ENCODE measurements around the gene FOXP1.

The FOXP1 gene

DNA sequence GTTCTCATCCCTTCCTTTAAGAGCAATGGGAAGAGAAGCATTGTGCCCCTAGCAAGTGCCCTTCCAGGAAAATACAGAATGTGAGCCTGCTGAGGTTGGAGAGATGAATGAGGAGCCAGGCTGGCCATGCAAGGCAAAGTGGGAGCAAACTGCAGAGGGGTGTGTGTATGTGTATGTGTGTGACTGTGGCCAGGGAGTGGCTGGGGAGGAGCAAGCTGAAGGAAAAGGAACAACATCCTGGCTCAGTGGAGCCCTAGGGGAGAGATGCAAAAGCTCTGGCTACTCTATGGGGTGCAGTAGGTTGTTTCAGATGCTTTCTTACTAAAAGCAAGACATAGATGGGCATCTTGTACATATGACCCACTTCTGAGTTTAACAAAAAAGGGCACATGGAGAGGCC, 20.6 kb downstream of the FOXP1 start:
- no peak for DNase-seq

DNA sequence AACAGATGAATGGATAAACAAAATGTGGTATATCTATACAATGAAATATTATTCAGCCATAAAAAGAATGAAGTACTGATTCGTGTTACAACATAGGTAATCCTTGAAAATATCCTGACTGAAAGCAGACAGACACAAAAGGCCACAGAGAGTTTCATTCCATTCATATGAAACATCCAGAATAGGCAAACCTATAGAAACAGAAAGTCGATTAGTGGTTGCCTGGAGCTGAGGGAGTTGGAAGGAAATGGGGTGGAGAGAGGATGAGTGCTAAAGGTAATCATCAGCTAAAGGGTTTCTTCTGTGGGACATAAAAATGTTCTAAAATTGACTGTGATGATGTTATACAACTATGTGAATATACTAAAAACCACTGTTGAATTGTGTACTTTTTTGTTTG, 22.9 kb downstream of the FOXP1 start:
- no peak for DNase-seq

DNA sequence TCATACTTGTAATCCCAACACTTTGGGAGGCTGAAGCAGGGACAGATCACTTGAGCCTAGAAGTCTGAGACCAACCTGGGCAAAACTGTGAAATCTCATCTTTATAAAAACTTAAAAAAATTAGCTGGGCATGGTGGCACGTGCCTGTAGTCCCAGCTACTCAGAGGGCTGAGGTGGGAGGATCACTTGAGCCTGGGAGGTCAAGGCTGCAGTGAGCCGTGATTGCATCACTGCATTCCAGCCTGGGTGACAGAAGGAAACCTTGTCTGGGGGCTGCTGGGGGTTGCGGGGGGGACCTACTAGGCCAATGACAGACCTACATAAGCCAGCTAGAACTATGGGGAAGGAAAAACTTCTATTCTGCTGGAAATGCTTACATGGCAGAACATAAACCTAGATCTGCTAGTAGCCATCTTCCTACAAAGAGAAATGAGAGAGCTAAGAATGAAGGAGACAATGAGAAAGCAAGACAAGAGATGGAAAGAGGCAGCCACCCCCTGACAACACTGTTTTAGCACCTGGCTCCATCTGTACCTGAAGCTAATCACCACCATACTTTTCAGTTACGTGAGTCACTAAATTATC, 23.9 kb downstream of the FOXP1 start:
- DNase-seq, result no peak

DNA sequence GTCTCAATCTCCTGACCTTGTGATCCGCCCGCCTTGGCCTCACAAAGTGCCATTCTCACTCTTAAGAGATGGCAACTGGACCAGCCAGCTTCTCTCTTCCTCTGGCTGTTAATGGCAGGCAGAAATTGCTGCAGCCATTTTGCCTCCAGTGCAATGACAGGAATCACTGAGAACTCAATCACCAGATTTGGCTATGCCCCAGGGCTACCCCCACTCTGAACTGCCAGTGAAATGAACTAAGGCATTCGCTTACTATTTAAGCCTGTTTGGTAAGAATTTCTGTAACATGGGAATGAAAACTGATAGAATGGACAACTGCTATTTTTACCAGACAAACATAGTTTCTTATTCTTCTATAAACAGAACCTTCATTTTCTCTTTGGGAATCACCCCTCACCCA, 24.5 kb downstream of the FOXP1 start:
- DNase-seq, result no peak

DNA sequence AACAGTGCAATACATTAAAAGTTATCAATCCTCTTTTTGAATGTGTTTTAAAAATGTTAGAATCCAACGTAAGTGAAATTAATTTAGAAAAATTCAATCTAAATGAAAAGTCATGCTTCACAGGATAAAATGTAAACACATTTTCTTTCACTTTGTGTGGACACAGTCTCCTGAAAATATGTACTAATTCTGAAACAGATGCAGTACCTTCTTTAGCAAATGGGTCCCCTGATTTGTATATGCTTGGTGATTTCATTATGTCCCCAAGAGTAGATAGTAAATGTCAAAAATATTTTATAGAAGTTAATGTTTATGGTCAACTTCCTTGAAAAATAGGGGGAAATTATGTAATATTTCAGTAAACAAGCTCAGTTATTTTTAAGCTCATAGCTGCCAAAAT, 28.9 kb downstream of the FOXP1 start:
- no peak for DNase-seq

DNA sequence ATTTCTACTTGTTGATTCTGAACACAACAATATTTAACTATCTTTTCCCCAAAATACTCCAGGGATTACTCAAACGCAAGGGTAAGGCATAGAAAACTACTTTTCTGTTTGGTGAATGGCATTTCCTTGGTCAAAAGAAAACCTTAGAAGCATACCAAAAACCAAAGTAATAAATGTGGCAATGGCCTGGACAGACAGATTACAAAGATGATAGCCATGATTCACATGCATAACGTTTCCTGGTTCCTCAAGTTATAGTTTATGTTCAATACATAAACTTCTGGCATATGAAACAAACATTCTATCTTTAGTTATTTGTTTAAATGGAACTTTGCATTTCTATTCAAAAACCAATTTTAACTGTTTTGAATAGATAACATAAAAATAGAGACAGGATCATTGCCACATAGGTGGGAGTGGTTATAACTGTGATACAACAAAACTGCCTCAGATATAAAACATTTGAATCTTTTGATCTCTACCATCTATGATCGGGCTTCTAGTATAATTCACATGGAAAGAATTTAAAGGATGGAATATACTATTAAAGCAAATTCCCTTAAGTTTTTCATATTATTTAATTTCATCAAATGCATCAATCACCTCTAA, 32.1 kb downstream of the FOXP1 start:
- no peak for DNase-seq

DNA sequence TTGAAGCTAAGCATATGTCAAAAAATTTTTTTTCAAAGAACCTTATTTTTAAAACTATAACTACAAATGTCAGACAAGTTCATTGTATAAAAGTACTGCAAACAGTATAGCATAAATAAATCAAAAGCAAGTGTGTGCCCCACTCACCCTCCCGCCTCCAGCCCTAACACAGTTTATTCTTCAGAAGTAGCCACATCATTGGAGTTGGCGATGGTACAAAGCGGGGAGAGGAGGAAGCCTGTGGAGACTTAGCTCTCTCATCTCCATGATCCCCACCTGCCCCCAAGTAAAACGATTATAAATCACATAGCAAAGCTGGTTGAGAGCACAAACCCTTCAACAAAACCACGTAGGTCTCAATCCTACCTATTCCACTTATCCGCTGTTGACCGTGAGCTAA, 33.6 kb downstream of the FOXP1 start:
- no peak for DNase-seq

DNA sequence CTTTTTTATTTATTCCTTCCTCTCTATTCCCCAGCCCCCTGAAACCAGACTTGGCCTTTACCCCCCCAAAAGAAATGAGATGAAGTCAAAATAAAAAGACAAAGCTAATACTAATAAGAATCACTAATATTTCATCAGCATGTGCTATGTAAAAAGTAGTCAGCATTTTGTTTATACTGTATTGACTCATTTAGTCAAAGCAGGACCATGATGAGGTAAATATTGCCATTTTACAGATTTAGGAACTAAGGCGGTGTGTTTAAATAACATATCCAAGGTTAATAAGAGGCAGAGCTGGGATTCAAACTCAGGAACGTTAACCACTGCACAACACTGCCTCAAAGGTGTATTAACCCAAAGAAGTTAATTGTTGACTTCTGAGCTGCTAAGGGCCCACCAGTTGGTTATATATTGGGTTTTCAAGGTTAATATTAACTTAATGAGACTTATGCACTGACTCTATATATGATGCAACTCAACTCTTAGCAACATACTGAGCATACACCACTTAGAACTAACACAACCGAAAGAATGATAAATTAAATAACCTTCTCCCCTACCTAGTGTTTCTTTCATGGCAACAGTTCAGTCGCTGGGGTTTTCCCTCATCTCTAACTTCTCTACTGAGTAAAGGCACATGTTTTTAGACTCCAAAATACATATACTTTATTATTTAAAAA, 34.7 kb downstream of the FOXP1 start:
- DNase-seq, result no peak

DNA sequence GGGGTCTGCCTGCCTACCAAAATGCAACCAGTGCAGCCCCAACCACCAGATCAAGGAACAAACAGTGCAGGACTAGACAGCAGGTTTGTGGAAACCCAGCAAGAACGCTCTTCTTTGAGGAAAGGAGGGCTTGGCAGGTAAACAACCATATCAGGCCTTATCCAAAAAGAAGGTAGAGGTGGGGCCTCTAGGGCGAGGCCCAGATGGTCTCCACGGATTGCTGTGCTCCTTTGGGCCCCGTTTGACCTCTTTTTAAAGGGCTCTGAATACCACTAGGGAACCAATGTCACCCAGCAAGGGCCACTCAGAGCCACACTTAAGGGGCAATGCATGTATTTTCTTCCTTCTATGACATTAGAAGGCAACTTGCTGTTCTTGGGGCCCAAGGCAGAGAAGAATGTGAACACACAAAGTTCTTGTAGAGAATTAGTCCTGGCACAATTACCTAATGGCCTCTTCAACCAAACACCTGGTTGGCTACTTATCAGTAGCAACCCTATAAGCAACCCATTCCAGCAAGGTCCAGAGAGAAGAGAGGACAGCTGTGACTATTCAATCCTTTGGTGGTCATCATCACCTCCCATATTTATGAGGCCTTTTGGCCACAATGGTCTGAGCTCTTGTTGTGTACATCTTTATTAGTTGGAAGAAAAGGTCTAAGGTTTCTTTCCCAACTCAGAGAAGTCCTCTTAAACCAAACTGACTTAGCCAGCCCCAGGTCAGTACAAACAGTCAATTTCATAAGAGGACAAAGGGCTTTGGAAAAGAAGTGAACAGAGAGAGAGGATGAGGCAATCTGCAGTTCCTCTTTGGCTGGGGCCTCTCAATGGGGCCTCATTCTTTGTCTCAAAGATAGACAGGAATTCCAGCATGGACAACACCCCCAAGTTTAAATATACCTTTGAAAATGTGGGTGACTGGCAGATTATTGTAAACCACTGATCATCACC, 36.0 kb downstream of the FOXP1 start:
- no peak for DNase-seq

DNA sequence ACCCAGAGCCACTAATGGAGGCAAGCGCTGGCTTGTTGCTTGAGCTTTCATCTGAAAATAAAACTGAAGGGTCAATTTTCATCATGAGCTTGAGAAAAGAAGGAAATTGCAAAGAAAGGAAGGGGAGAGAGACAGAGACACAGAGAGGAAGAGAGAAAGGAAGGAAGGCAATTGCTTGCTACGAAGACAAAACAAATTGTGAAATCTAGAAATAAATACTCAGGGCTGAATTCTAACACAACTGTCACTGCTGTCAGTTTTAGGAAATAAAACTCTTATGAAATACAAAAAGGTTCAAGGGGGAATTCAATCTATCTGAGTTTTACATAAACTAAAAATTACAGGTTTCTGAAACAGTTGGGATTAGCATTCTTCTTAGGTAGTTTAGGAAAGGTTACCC, 36.7 kb downstream of the FOXP1 start:
- no peak for DNase-seq

DNA sequence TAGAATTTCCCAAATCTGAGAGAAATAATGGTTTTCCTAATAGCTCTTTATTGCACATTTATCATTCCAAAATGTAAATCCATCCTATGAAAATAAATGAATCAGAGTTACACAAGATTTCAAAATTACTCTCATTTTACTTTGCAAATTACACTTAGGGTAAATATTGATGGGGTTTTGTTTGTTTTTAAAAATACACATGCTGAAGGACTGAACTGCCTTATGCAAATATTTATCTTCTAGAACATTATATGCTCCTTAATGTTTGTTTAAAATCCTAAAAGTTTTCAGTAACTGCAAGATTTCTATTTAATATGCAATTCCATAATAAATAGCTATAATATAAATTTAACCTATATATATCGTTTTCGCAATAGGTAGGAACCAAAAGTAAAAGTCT, 38.2 kb downstream of the FOXP1 start:
- DNase-seq, result no peak

DNA sequence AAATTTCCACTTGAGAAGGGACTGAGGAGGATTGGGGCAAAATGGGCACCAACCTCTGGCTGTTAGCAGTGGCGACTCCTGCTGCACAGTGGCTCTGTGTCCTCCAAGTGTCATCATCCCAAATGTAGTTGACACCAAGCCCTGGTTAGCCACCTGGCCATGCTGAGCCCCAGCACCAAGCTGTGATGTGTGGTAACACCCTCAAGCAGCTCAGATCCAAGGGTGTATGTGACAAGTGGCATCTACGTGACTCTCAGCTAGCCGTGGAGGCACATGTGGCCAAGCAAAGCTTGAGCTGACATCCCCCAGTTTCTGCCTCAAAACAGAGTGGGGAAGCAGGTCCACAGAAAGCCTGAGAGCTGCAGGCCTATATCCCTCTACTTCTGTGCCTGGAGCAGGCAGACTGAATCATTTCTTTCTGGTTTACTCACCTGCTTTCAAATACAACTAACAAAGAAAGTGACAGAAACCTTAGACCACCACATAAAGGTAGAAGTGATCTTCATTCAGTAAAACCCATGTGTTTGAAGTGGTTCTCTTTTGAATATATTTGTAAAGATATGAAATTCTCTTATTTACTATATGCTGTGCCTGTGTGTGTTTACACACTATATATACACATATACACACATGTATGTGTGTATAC, 40.0 kb downstream of the FOXP1 start:
- DNase-seq, result no peak

DNA sequence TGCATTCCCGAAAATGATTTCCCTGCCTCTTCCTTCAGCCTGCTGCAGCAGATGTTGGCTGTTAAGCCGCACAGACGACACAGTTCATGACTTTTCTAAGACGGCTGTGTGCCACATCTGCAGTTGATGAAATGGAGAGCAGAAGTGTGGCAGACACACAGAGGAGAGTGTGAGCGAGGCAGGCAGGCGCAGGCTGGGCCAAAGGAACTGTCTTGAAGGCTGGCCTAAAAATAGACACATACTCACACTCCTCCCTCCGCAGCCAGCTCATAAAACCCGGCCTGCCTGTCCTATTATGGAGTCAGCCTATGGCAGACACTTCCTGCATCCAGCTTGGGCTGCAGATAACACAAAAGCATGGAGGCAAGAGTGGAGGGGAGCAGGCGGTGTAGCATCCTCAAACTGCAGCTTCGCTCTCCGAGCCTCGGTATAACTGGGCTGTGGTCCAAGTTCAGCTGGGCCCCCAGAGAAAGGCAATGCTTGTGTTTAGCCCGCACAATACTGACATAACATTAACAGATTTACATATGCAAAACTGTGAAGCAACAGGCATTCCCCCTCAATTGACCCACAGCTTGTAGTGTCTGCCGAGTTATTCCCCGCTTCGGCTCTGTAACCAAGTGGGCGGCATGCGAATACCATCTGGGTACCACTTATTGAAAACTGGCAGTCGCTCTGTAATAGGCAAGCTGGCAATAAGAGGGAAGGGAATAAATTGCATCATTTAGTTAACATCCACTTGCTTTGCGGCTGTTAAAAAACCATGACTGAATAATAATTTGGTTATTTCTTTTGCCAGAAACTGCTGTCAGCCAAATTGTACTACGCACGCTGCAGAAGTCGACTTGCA, 40.8 kb downstream of the FOXP1 start:
- DNase-seq, result no peak

DNA sequence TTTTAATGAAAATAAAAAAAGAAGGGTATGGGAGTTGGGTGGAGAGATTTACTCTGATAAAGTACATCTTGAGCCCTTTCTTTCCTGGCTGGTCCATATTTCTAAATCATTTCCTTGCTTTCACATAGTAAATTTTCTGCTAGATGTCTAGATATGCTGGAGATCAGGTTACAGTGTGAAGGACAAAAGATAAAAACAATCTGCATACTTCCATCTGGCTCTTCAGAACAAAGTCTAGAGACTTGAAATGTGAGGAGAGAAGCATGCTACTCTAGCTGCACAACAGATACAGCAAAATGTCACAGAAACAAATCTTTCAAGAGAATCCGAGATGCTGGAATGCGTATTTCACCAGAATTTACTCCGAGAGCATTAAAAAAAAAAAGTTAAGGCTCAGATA, 42.2 kb downstream of the FOXP1 start:
- no peak for DNase-seq

DNA sequence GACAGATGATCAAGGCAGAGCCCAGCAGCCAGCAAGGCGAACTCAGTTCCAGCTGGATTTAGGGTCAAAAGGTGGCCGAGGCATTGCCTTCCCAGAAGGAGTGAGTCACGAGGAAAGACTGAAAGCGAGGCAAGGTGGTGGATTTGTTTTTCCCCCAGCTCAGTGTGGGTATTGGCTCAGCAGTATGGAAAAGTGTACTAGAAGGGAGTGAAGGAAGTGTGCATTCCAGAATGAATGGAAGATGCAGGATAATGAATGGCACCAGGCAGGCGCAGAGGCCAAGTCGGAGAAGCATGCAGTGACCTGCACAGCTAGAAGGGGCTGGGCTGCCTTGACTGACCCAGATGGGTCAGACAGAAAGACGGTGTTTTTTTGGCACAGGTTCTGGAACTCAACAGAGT, 46.3 kb downstream of the FOXP1 start:
- DNase-seq, result no peak

DNA sequence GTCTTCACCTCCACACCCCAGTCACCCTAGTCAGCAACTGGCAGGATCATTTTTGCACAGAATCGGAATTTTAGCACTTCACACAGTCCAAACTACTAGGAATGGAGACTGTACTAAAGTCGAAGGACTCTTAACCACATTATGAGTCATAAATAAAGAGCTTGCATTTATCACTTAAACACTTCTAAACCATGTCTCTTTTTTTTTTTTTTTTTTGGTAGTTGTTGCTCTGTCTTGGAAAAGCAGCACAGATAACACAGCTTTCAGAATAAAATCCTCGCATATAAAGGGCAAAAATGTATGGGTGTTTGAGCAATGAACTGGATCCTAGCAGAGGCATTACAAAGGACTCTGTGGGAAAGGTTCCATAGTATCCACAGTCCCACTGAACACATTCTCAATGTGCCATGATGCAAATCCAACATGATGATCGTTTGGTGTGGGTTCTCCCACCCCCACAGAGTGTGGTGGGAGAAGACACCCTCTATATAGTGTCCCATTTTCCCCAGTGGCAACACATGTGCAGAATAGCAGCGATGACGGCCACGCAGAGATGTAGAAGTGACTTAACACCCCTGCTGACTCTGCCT, 47.1 kb downstream of the FOXP1 start:
- no peak for DNase-seq

DNA sequence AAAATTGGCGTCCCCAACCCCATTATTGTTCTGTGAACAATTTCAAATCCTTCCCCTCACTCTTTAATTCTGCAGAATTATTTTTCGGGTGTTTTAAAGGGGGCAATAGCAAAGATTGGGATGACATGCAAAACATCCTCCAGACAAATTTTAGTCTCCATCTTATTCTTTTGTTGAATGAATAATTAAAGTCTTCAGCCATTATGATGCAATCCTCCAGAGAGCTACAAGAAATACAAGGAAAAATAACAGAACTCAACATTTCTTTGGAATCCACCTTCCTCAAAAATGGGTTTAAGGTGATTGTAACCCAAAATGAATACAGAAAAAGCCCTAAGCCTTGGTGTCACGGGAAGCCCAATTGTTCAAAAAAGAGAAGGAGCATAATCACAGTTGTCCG, 49.9 kb downstream of the FOXP1 start:
- DNase-seq, result no peak

DNA sequence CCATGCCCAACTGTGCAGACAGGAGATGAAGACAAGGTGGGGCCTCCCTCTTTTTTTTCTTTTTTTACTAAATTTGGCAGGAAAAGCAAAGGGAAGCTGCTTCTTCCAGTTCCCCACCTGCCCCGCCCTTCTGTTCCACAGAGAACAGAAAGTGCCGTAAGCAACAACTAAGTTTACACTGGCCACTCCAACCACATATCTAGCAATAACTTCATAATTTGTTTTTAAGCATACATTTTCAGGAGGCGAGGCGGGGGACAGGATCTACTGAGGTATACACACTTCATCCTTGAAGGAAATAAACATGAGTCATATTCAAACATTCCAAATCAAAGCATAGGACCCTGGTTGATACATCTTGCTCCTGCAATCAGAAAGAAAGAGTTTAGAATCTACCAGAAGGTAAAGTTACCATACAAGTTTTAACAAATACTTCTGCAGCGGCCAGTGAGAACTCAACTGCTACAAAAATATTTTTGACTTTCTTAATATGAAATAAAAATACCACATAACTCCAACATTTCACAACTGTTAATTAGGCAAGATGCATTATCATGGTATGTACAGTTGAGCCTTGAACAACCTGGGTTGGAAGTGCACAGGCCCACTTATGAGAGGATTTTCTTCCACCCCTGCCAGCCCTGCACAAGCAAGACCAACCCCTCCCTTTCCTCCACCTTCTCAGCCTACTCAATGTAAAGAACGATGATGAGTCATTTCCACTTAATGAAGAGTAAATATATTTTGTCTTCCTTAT, 50.7 kb downstream of the FOXP1 start:
- no peak for DNase-seq

DNA sequence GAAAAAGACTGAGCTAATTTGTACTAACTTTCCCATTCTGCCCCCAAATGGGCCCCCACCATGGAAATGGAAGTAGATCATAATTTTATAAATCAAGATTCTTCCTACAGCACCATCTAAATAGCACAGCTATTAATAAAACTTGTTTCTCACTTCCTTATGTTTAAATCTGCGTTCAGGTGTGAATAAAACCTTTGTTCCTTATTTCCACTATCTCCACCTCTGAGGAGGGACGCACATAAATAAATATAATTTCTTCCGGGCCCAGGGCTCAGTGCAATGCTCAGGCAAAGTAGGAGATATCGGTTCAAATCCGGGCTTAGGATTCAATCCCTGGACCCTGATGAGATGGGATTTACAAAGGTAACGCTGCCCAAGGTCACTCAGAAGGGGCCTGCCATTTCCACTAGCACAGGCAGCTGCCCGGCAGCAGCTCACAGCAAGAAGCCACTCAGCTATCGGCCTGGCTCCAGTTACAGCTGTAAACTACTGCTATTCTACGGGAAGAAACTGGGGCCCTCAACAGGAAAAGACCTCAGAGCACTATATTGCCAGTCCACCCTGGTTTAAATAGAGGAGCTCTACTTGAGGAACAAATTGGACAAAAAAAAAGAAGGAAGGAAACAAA, 52.5 kb downstream of the FOXP1 start:
- no peak for DNase-seq

DNA sequence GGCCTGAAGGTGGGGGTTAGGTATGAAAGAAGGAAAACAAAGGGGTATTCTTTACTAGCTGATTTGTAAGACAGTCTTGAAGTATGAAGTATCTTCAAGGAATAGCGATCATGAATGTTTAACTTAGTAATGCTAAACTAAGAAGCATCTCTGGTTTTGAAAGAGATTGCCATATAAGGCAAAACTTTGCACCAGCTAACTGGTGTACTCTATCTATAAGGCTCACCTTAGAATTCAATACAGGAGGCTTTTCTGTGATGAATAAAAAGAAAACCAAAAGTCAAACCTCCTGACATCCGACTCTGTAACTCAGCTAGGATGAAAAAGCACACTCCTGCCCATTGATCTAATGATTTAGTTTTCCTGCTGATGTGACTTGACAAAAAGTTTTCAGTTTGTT, 54.7 kb downstream of the FOXP1 start:
- DNase-seq, result no peak
